Stimulated activated CD8-positive, alpha-beta memory T cell treated with anti-CD3 and anti-CD28 coated beads, Interleukin-7, amount 100 ng/mL, for 48 hours (primary cell): Measurements from ENCODE around the gene MTX1.
"Not testable (repeated sequence)": the region's sequence is repeated elsewhere in the genome, so short reads cannot be mapped to it uniquely, and the experiment has no call there.

ENCODE experiments used
- DNase-seq, 2 donors: peaks; one replicate each; pipeline ENCODE4 v3.0.0-alpha.2; 2020; ENCODE audit warnings: low read depth in 1 of 2; ENCODE audit errors: extremely low read depth in 1 of 2

MTX1 gene, protein sequence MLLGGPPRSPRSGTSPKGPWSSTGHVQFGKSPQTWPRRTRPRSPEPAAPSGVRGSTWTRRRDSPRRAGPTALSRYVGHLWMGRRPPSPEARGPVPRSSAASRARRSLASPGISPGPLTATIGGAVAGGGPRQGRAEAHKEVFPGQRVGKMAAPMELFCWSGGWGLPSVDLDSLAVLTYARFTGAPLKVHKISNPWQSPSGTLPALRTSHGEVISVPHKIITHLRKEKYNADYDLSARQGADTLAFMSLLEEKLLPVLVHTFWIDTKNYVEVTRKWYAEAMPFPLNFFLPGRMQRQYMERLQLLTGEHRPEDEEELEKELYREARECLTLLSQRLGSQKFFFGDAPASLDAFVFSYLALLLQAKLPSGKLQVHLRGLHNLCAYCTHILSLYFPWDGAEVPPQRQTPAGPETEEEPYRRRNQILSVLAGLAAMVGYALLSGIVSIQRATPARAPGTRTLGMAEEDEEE

GRCh38 chr1:155208541-155209311 is at the start of gene MTX1:
TSS of gene MTX1 (plus strand) at chr1:155208695. CDS start at chr1:155208805, 110 bp downstream.
- peak; percentile 84 to 87 for DNase-seq

- no peak for DNase-seq
Observed at GRCh38 chr1:155158991-155159390, 49.5 kb upstream of the MTX1 start.

GRCh38 chr1:155160128-155160527 is 48.4 kb upstream of the MTX1 start:
- DNase-seq: no peak

GRCh38 chr1:155162631-155163030 is 45.9 kb upstream of the MTX1 start:
- not testable (repeated sequence) for DNase-seq

DNA sequence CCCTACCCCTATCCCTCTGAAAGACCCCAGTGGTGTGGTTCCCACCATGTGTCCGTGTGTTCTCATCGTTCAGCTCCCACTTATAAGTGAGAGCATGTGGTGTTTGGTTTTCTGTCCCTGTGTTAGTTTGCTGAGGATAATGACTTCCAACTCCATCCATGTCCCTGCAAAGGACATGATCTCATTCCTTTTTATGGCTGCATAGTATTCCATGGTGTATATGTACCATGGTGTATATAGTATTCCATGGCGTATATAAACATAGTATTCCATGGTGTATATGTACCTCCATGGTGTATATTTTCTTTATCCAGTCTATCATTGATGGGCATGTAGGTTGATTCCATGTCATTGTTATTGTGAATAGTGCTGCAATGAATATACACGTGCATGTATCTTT is 44.7 kb upstream of the MTX1 start:
- DNase-seq: not testable (repeated sequence)

DNA sequence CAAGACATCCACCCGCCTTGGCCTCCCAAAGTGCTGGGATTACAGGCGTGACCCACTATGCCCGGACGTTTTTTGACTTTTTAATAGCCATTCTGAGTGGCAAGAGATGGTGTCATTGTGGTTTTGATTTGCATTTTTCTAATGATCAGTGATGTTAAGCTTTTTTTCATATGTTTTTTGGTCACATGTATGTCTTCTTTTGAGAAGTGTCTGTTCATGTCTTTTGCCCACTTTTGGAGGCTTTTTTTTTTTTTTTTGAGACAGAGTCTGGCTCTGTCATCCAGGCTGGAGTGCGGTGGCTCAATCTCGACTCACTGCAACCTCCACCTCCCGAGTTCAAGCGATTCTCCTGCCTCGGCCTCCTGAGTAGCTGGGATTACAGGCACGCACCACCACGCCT is 43.9 kb upstream of the MTX1 start:
- DNase-seq: not testable (repeated sequence)

- no peak for DNase-seq
Observed at GRCh38 chr1:155166051-155166470, 42.4 kb upstream of the MTX1 start.

- no peak for DNase-seq
Observed at GRCh38 chr1:155166471-155167165, 41.9 kb upstream of the MTX1 start.

DNA sequence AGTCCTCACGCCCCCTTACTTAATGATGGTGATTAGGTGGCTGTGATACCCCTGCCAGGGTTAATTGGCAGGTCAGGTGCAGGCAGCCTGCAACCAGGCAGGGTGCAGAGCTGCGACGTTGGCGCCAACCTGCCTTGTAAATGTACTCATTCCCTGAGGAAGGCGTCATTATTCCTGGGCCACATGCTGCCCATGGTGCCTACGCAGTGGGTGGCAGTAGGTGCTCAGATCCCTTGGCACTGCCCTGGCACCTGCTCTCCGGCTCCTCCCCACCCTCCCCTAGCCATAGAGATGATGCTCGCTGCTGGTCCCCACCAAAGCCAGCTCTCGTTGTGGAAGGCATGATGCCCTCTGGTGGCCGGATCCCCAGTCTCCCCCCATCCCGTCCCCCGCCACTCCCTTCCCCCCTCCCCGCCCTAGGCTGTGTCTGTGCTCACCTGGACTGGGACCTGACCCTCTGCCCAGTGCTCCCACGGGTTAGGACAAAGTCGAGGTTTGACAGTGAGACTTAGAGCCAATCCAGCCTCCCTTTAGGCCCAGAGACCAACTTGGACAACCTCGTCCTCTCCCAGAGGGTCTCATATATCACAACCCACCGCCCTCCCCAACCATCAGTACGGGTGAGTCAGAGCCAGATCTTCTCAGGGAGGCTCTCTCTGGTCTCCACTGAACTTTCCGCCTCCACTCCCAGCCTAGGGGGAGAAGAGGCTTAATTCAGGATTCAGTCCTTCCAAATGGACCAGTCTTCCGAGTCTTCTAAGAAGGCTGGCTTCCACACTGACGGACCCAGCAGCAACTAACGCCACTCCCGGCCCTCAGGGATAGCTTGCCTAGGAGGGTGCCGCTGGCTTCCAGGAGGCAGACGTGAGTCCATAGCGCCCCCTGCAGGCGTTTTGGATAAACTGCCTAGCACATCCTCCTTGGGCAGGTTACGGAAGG is 41.1 kb upstream of the MTX1 start:
- peak; percentile 59 to 74 for DNase-seq

DNA sequence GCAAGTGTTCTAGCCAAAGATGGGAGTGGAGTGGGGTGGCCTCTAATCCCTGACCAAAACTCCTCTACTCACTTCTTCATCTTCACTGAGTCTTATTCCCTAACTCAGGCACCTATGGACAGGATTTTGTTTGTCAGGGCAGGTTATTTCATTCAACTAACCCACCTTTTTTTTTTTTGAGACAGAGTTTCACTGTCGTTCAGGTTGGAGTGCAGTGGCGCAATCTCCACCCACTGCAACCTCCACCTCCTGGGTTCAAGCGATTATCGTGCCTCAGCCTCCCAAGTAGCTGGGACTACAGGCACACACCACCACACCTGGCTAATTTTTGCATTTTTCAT is 40.4 kb upstream of the MTX1 start:
- not testable (repeated sequence) for DNase-seq

GRCh38 chr1:155168456-155169210 is 39.9 kb upstream of the MTX1 start:
- DNase-seq: no peak

DNA sequence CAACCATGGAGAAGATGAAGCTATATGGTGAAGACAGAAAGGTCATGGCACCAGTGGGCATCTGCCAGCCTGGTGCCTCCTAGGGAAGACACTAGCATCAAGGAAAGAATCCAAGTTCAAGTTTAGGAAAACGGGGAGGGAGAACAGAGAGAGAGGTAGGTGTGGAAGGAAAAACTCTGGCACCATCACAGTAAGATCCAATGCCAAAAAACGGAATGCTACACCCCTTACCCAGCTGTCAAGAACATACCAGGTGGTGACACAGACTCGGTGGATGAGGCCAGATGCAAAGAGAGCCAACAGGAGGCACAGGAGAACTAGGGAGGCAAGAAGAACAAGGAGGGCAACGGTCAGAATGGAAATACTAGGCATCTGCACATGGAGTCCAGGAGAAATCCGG is 39.0 kb upstream of the MTX1 start:
- no peak for DNase-seq

DNA sequence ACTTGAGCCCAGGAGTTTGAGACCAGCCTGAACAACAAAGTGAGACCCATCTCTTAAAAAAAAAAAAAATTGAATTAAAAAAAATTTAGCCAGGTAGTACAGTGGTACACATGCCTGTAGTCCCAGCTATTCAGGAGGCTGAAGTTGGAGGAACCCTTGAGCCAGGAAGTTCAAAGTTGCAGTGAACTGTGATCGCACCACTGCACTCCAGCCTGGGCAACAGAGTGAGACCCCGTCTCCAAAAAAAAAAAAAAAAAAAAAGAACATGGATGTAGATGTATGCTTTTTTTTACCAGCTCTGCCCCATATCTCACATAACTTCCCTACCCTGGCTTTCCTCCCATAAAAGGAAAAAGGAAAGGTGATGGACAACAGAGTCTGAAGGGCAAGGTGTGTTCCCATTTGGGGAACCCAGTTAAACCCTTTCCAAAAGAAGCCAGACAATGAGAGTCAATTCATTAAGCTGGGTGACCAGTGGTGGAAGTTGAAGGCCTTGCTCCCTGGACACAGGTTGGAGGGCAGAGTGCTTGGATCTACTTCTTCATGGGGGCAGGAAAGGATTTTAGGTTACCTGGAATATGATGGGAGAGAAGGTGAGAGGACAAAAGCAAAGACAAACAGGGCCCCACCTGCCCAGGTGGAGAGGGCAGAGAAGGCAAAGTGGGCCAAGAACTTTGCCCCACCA is 38.3 kb upstream of the MTX1 start:
- DNase-seq: no peak

- DNase-seq: no peak
Observed at GRCh38 chr1:155170806-155171205, 37.7 kb upstream of the MTX1 start.

GRCh38 chr1:155171836-155172731 is 36.4 kb upstream of the MTX1 start:
- DNase-seq: no peak

DNA sequence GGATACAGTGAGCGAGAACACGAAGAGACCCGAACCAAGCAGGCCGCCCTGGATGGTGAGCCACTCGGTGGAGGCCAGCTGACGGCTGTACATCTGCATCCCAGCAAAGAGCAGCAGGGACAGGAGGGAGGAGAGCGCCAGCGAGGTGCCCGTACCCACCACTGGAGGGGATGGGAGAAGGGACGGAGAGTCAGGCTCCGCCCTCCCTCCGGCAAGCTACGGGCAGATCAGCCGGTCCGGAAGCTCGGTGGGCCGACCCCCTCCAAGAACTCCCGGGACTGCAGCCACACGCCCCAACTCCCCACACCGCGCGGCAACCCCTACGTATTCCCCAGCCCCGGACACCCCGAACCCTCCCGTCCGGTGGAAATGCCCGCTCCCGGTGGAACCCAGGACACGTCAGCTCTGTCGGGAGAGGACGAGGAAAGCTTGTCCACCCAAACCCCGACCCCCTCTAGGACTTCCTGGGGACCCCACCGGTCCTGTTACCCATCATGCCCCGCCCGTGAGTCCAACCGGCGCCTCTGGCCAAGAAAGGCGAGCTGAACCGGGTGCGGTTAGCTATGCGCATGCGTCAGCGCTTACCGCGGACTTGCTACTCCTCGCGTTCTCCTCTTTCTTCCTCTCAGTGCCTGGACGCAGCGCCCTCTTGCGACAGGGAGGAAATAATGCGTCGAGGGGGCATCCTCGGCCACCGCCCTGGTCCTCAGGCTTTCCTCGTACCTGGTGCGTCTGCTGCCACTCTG is 35.6 kb upstream of the MTX1 start, which contains the start of gene KRTCAP2:
Gene KRTCAP2, minus strand, starts transcription at position 573 of the 746 bp plus-strand sequence. Its CDS starts 80 bp downstream, at position 493.
- peak; percentile 90 to 95 for DNase-seq
